Thyroid gland (tissue), 4 donors: ENCODE results near the gene TWSG1.

Source experiments
- CTCF ChIP-seq, 6 experiments: fragments of 200-600 bp in 3 of 6; fragments of 450-650 bp in 3 of 6; sonication (generic) in 3 of 6; IDR thresholded peaks; one replicate each; pipeline ENCODE4 v1.5.1; 2016 to 2019; ENCODE audit warnings: antibody characterized with exemption in 6 of 6, mild to moderate bottlenecking in 2 of 6, inconsistent platforms in 1 of 6, moderate library complexity in 1 of 6
- POLR2A ChIP-seq, 2 donors: fragments of 450-650 bp; IDR thresholded peaks; one replicate each; pipeline ENCODE4 v1.6.1; 2017; ENCODE audit warnings: antibody characterized with exemption in 2 of 2, mild to moderate bottlenecking in 2 of 2, moderate library complexity in 1 of 2

DNA sequence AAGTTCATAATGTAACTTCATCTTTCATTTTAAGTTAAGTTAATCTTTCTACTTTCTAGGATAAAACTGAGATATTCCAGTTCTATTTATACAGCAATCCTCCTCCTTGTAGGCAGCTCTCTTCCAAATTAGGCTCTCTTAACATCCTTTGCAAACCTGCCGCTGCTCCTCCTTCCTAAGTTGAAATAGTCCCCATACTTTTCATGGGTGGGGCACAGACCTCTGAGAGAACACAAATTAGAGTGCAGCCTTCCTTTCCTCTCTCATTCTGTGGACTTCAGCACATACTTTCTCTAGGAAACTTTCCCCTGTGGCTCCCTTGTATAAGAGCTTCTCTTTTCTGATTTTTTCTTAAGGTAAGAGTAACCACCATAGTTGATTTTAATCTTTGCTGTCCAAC lies 28.3 kb downstream of the TWSG1 start:
- TF ChIP-seq CTCF (IDR thresholded peaks at IDR 0.05): no peak
- TF ChIP-seq POLR2A (IDR thresholded peaks at IDR 0.05): no peak
